CD4-positive, alpha-beta T cell treated with Interleukin-4 for 4 hours (primary cell): Measurements from ENCODE around the gene CSNK1G2.

Source experiments
- DNase-seq: peaks from one replicate; pipeline ENCODE4 v3.0.0-alpha.2; 2020

Gene CSNK1G2

GRCh38 chr19:1990230-1991017 lies 49.5 kb downstream of the CSNK1G2 start:
- no peak for DNase-seq

- no peak for DNase-seq
Measured at GRCh38 chr19:1991018-1991913, 50.3 kb downstream of the CSNK1G2 start.

GRCh38 chr19:1992759-1993260 lies 51.8 kb downstream of the CSNK1G2 start:
- no peak for DNase-seq

GRCh38 chr19:1997353-1998233 lies 56.6 kb downstream of the CSNK1G2 start:
- DNase-seq, result no peak

- DNase-seq, result no peak
Measured at GRCh38 chr19:1998712-1999708, 58.0 kb downstream of the CSNK1G2 start.

- DNase-seq, result no peak
Measured at GRCh38 chr19:1999856-2000515, 59.0 kb downstream of the CSNK1G2 start.

GRCh38 chr19:2003874-2004273 lies 62.9 kb downstream of the CSNK1G2 start:
- no peak for DNase-seq

- DNase-seq, result no peak
Measured at GRCh38 chr19:2010135-2010668, 69.2 kb downstream of the CSNK1G2 start.

- no peak for DNase-seq
Measured at GRCh38 chr19:2011169-2011568, 70.2 kb downstream of the CSNK1G2 start.

- no peak for DNase-seq
Measured at GRCh38 chr19:2012941-2013682, 72.1 kb downstream of the CSNK1G2 start.

- DNase-seq, result no peak
Measured at GRCh38 chr19:2013683-2013961, 72.7 kb downstream of the CSNK1G2 start.

GRCh38 chr19:2014131-2014571 lies 73.2 kb downstream of the CSNK1G2 start:
- DNase-seq, result no peak

GRCh38 chr19:2014731-2015607 lies 74.0 kb downstream of the CSNK1G2 start:
- DNase-seq, result no peak

- DNase-seq, result peak; percentile 66
Measured at GRCh38 chr19:2015608-2015950, 74.6 kb downstream of the CSNK1G2 start, which contains the start of gene BTBD2. Gene BTBD2 (minus strand): TSS chr19:2015714. CDS start chr19:2015703, 11 bp downstream.

- peak; percentile 72 for DNase-seq
Measured at GRCh38 chr19:2016041-2016807, 75.3 kb downstream of the CSNK1G2 start.

GRCh38 chr19:2018752-2019151 lies 77.8 kb downstream of the CSNK1G2 start:
- DNase-seq, result no peak

- no peak for DNase-seq
Measured at GRCh38 chr19:2021453-2022140, 80.6 kb downstream of the CSNK1G2 start.
